Caki2 (cell line): ENCODE results near the gene EPB41L4B. TPM values are rescaled to one million over a fixed set of nuclear protein-coding genes. Genes with fewer than 3 reads are reported as not detected.

Experiments used
- DNase-seq: peaks from one replicate; pipeline ENCODE4 v3.0.0-alpha.2; 2015; ENCODE audit warnings: low read depth
- in situ Hi-C: cut with HindIII; loops from 2 replicates; pipeline ENCODE4 v1.10.0; 2016; ENCODE audit warnings: low sequenced_read_pairs, low pct_unique_long_range_greater_than_20kb, mixed read lengths
- total RNA-seq: library from RNA; depleted of rRNA; stranded (reverse); fragments of >200 nt; shearing (Covaris generic); gene quantifications from 2 replicates; pipeline ENCODE4 v1.2.3, GENCODE V29; 2014; ENCODE audit warnings: low replicate concordance

Gene EPB41L4B
- total RNA-seq, 1 experiment from 2014 or later: 4.4 TPM

GRCh38 chr9:109328978-109329637, 8.2 kb upstream of the EPB41L4B start:
- no peak for DNase-seq

GRCh38 chr9:109325089-109325488, 4.2 kb upstream of the EPB41L4B start:
- in situ Hi-C loops: no loop called here
- no peak for DNase-seq

More at GRCh38 chr9:109328978-109329637, 8.2 kb upstream of the EPB41L4B start:
- in situ Hi-C loops: no loop called here

GRCh38 chr9:109323771-109324170, 2.9 kb upstream of the EPB41L4B start:
- in situ Hi-C loops: no loop called here
- DNase-seq: no peak

- DNase-seq: no peak
- in situ Hi-C loops: no loop called here
Observed at GRCh38 chr9:109321727-109322126, 868 bp upstream of the EPB41L4B start.

GRCh38 chr9:109320331-109320741, 523 bp downstream of the EPB41L4B start:
- in situ Hi-C loops: no loop called here
- no peak for DNase-seq

- in situ Hi-C loops: no loop called here
- DNase-seq: no peak
Observed at GRCh38 chr9:109319626-109320241, 1.1 kb downstream of the EPB41L4B start.

GRCh38 chr9:109319017-109319625, 1.7 kb downstream of the EPB41L4B start:
- in situ Hi-C loops: no loop called here
- no peak for DNase-seq

GRCh38 chr9:109317979-109318741, 2.7 kb downstream of the EPB41L4B start:
- in situ Hi-C loops: no loop called here
- DNase-seq: no peak

GRCh38 chr9:109317311-109317978, 3.4 kb downstream of the EPB41L4B start:
- in situ Hi-C loops: no loop called here

GRCh38 chr9:109316207-109316640, 4.6 kb downstream of the EPB41L4B start:
- peak; percentile 94 for DNase-seq
- in situ Hi-C loops: no loop called here

More at GRCh38 chr9:109317311-109317978, 3.4 kb downstream of the EPB41L4B start:
- DNase-seq: no peak

- no peak for DNase-seq
- in situ Hi-C loops: no loop called here
Observed at GRCh38 chr9:109315480-109316206, 5.2 kb downstream of the EPB41L4B start.

- in situ Hi-C loops: no loop called here
- DNase-seq: no peak
Observed at GRCh38 chr9:109314011-109314531, 6.8 kb downstream of the EPB41L4B start.

GRCh38 chr9:109313351-109313750, 7.5 kb downstream of the EPB41L4B start:
- DNase-seq: no peak
- in situ Hi-C loops: no loop called here

GRCh38 chr9:109312783-109313182, 8.1 kb downstream of the EPB41L4B start:
- DNase-seq: no peak
- in situ Hi-C loops: no loop called here

GRCh38 chr9:109311731-109312130, 9.1 kb downstream of the EPB41L4B start:
- in situ Hi-C loops: no loop called here
- no peak for DNase-seq

GRCh38 chr9:109311286-109311685, 9.6 kb downstream of the EPB41L4B start:
- no peak for DNase-seq
- in situ Hi-C loops: no loop called here

- DNase-seq: no peak
- in situ Hi-C loops: no loop called here
Observed at GRCh38 chr9:109310486-109310901, 10.4 kb downstream of the EPB41L4B start.
